ENCODE measurements around the gene LENEP.
"Not testable (repeated sequence)": the region's sequence is repeated elsewhere in the genome, so short reads cannot be mapped to it uniquely, and the experiment has no call there.

Gene LENEP

DNA sequence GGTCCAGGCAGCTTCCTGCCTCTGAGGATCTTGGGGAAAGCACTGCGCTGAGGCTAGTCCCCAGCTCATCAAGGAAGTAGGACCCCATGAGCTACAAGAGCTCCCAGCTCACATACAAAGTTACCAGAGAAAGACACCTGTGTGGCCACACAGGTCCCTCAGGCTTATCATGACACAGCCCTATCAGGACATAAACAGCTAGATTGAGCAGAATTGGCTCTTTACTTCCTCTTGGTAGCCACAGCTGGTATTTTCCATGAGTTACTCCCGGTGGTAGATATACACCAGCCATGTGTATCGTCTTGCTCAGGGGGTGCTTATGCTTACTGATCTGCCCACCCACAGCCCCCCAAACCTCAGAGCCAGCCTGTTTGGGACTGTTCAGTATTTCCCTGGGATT, 1.2 kb downstream of the LENEP start:
- H3K4me3 ChIP-seq (ENCODE audit: low read depth, low read length): no peak overlapping the region
- TF ChIP-seq, protein P1, sequence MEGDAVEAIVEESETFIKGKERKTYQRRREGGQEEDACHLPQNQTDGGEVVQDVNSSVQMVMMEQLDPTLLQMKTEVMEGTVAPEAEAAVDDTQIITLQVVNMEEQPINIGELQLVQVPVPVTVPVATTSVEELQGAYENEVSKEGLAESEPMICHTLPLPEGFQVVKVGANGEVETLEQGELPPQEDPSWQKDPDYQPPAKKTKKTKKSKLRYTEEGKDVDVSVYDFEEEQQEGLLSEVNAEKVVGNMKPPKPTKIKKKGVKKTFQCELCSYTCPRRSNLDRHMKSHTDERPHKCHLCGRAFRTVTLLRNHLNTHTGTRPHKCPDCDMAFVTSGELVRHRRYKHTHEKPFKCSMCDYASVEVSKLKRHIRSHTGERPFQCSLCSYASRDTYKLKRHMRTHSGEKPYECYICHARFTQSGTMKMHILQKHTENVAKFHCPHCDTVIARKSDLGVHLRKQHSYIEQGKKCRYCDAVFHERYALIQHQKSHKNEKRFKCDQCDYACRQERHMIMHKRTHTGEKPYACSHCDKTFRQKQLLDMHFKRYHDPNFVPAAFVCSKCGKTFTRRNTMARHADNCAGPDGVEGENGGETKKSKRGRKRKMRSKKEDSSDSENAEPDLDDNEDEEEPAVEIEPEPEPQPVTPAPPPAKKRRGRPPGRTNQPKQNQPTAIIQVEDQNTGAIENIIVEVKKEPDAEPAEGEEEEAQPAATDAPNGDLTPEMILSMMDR (conservative IDR thresholded peaks at IDR 0.05; ENCODE audit: low read depth, low read length): no peak

DNA sequence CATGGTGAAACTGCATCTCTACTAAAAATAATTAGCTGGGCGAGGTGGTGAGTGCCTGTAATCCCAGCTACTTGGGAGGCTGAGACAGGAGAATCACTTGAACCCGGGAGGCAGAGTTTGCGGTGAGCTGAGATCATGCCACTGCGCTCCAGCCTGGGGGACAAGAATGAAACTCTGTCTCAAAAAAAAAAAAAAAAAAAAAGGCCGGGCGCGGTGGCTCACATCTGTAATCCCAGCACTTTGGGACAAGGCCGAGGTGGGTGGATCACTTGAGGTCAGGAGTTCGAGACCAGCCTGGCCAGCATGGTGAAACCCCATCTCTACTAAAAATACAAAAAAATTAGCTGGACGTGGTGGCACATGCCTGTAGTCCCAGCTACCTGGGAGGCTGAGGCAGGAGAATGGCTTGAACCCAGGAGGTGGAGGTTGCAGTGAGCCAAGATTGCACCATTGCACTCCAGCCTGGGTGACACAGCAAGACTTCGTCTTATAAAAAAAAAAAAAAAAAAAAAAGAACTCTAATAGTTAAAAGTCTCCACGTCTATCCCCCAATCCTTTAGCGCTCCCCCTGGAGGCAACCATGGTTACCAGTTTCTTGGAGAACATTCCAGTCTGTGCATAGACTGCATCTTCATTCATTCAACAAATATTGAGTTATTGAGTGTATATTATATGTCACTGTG, 2.1 kb downstream of the LENEP start:
- H3K4me3 ChIP-seq (ENCODE audit: low read depth, low read length): not testable (repeated sequence)
- peak; percentile 92 for DNase-seq (ENCODE audit: low read depth)
- TF ChIP-seq, protein P1 (conservative IDR thresholded peaks at IDR 0.05; ENCODE audit: low read depth, low read length): peak; percentile 52

More for the DNA sequence above, 1.2 kb downstream of the LENEP start:
- DNase-seq (ENCODE audit: low read depth): no peak

DNA sequence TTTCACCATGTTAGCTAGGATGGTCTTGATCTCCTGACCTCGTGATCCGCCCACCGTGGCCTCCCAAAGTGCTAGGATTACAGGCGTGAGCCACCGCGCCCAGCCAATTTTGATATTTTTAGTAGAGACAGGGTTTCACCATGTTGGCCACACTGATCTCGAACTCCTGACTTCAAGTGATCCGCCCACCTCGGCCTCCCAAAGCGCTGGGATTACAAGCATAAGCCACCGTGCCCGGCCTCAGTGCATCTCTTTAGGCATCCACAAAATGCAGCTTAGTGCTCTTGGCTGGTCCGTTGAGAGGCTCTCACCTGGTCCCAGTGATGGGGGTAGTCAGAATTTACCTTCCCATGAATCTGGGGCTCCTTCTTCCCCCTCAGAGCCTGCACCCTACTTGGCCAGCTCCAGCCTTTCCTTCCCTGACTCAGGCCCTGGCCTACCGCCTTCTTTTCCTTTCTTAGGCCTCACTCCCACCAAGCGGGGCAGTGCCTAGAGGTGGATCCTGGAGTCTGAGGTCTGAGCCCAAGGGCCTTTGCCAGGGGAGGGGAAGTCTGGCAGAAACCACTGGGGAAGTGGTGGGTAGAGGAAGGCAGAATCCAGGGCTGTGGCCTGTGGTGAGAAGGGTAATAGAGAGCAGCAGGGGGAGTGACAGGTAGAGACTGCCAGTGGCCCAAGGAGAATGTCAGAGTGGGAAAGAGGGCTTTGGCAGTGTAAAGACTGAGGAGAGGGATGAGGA, 3.7 kb downstream of the LENEP start:
- TF ChIP-seq, protein P1 (conservative IDR thresholded peaks at IDR 0.05; ENCODE audit: low read depth, low read length): no peak
- no peak overlapping the region for H3K4me3 ChIP-seq (ENCODE audit: low read depth, low read length)
- no peak for DNase-seq (ENCODE audit: low read depth)

DNA sequence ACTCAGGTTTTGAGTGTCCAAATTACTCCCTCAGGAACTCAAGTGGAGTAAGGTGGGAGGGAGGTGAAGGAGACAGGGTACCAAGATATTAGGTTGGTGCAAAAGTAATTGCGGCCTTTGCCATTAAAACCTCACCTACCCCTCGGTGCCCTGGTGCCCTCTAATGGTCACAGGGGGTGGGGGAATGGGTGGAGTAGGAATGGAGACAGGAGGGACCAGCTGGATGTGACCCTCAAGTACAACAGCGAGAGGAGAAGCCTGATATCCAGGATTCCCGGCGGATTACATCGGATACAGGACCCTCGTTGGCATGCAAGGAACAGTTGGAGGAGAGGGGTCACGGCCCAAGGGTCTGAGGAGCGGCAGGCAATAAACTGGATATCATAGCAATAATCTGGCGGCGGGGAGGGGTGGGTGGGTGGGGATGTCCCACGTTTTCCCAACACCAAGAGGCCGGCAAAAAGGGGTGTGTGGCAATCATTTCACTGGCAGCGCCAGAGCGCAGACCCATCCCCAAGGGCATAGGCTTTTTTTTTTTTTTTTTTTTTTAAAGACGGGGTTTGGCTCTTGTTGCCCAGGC, 4.9 kb downstream of the LENEP start:
- no peak overlapping the region for H3K4me3 ChIP-seq (ENCODE audit: low read depth, low read length)
- TF ChIP-seq, protein P1 (conservative IDR thresholded peaks at IDR 0.05; ENCODE audit: low read depth, low read length): peak; percentile 9
- DNase-seq (ENCODE audit: low read depth): no peak

DNA sequence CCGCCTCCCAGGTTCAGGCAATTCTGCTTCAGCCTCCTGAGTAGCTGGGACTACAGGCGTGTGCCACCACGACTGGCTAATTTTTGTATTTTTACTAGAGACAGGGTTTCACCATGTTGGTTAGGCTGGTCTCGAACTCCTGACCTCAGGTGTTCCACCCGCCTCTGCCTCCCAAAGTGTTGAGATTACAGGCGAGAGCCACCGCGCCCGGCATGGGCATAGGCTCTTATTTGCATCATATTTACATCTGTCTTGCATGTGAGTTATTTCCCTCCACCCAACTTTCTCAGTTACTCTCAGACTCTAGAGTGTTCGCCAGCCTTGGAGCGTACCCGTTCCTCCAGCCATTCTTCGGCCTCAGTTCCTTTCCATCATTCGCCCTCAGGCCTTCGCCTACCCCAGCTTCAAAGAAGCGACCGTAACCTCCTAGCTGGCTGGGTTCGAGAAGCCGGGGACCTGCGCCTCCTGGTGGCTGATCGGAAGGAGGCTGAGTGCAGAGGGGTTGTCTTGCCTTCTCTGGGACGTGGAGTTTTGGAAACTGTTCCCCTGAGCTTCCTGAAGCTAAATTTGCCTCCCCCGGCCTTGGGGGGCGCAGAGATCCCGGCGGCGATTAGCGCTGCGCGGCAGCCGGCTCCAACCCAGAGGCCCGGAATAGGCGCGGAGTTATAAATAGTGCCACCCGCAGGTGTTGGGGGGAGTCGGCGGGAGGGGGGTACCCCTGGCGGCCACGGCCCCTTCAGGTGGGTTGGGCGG, 5.6 kb downstream of the LENEP start:
- DNase-seq (ENCODE audit: low read depth): peak; percentile 72
- H3K4me3 ChIP-seq (ENCODE audit: low read depth, low read length): peak overlapping the region; percentile 78
- TF ChIP-seq, protein P1 (conservative IDR thresholded peaks at IDR 0.05; ENCODE audit: low read depth, low read length): peak; percentile 96

DNA sequence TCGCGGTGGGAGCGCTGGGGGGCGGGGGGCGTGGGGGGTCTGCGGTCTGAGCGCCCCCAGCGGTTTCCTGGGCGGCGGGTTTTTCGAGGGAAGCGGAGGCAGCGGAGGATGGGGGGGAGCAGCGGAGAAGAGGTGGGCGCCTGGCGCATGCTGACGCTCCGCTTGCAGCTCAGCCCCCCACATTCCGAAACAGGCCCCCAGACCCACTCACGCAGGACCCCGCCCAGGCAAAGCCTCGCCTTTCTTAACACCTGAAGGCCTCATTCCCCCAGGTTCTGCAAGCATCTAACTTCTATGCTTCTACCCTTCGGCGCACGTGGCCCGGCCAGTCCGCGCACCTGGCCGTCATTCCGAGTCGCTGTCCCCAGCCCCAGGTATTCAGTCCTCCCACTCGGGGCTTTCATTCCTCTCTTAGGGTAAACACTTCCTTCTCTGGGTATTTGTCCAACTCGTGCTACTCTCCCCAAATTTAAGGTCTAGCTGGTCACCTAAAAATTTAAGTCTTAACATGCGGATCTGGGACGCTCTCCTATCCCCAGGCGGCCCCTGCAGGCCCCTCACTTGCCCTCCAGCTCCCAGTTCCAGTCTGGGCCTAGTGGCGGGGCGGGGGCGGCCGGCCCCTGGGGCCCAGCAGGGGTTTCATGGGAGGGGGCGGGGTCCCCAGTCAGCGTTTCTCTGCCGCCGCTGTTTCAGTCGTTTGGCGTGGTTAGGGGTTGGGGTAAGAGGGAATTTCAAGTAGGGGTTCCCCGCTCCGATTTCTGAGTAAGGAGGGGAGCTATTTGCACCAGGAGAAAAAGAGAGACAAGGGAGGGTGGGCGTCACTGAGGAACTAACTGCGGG, 6.4 kb downstream of the LENEP start:
- peak overlapping the region; percentile 78 for H3K4me3 ChIP-seq (ENCODE audit: low read depth, low read length)
- no peak for DNase-seq (ENCODE audit: low read depth)
- TF ChIP-seq, protein P1 (conservative IDR thresholded peaks at IDR 0.05; ENCODE audit: low read depth, low read length): no peak

Measured in choroid plexus epithelial cell (primary cell).